Measurements from ENCODE around the gene LRIG2. TPM values are rescaled to one million over a fixed set of nuclear protein-coding genes. Genes with fewer than 3 reads are reported as not detected.

Gene LRIG2
- total RNA-seq, 1 experiment from 2014 or later: 23.2 TPM

- Histone ChIP-seq H2BK12ac (ENCODE audit: insufficient read length, low read depth, low read length) (no peak overlapping the region), H2AK5ac (ENCODE audit: insufficient read length, low read length) (no peak overlapping the region), H3K27ac (ENCODE audit: insufficient read length, low read depth, low read length) (no peak overlapping the region), H2BK20ac (ENCODE audit: low read depth, low read length, poor library complexity, severe bottlenecking) (no peak overlapping the region), H3T11ph (ENCODE audit: low read length) (no peak overlapping the region), H3K4me2 (ENCODE audit: insufficient read depth, insufficient read length, low read length) (no peak overlapping the region), H3K23me2 (ENCODE audit: insufficient read length, low read depth, low read length, poor library complexity, severe bottlenecking) (no peaks in the 10 kb centered on the region), H3K4me1 (ENCODE audit: insufficient read depth, low read length) (peaks cover 16% of the 10 kb centered on the region), H2BK15ac (ENCODE audit: low read depth, low read length) (no peak overlapping the region), H3K56ac (ENCODE audit: insufficient read length, low read depth, low read length) (no peak overlapping the region), H3K23ac (ENCODE audit: insufficient read length, low read depth, low read length) (no peak overlapping the region), H4K5ac (ENCODE audit: insufficient read length, low read depth, low read length) (no peak overlapping the region), H3K27me3 (ENCODE audit: insufficient read depth, low read length) (no peaks in the 10 kb centered on the region), H4K91ac (ENCODE audit: insufficient read length, low read depth, low read length) (no peak overlapping the region), H2BK5ac (ENCODE audit: insufficient read length, low read length) (no peak overlapping the region), H3K9ac (ENCODE audit: extremely low read depth, insufficient read length, low read length) (no peak overlapping the region), H2AFZ (ENCODE audit: low read length) (no peak overlapping the region), H3K79me1 (ENCODE audit: insufficient read depth, low read depth, low read length, poor library complexity, severe bottlenecking) (no peaks in the 10 kb centered on the region), H4K8ac (replicated peaks; ENCODE audit: insufficient read length, low read depth, low read length) (no peak overlapping the region), H3K79me2 (ENCODE audit: insufficient read depth, low read length) (no peaks in the 10 kb centered on the region), H3K14ac (ENCODE audit: insufficient read depth, low read length) (no peak overlapping the region), H2BK120ac (ENCODE audit: low read depth, low read length, poor library complexity, severe bottlenecking) (no peak overlapping the region), H3K9me3 (ENCODE audit: control insufficient read depth, low read depth, low read length) (no peaks in the 10 kb centered on the region), H4K20me1 (ENCODE audit: control insufficient read depth, insufficient read depth, insufficient read length) (no peaks in the 10 kb centered on the region), H3K18ac (ENCODE audit: insufficient read length, low read depth, low read length) (no peak overlapping the region), H3K4ac (ENCODE audit: low read depth, low read length) (no peak overlapping the region)
- WGBS (ENCODE audit: extremely low coverage, insufficient read length, low lambda C conversion rate): no CpG with 5 or more reads among the region's 2 CpGs
- Mint-ChIP-seq H3K36me3 (ENCODE audit: insufficient read depth in 1 of 3, low read depth in 3 of 3) (no peaks in the 10 kb centered on the region), H3K4me1 (peaks cover 29 to 40% of the 10 kb centered on the region in 2 experiments), H3K27me3 (ENCODE audit: low read depth) (no peaks in the 10 kb centered on the region), H3K4me3 (no peak overlapping the region), H3K9me3 (no peaks in the 10 kb centered on the region), H3K27ac (peak overlapping the region; percentile 10 to 86 (median 80))
- DNase-seq: peak; percentile 51
- TF ChIP-seq CTCF (conservative IDR thresholded peaks at IDR 0.05): 0 out of 3 replicates have a peak, but pooled peaks have one; percentile 20
Observed at GRCh38 chr1:113057006-113057405, 16.0 kb upstream of the LRIG2 start.
